IMR-90 (cell line): ENCODE data around the gene KPNA2. TPM values are rescaled to one million over a fixed set of nuclear protein-coding genes. Genes with fewer than 3 reads are reported as not detected.

Experiments used
- ATAC-seq: fragments of 200-7000 bp; cut with Tn5 transposase; 2 replicates; pipeline ENCODE4 v1.9.1; 2020; ENCODE audit warnings: low read depth, mild to moderate bottlenecking, moderate library complexity
- BruUV-seq: library from RNA; stranded (reverse); fragments of 400-500 nt; replicated peaks from 2 replicates; lab custom pipeline; 2021; lab: Mats Ljungman, UMichigan
- CTCF ChIA-PET: fragments of 300-600 bp; formaldehyde crosslinking; extraction: SDS; loops from one replicate; lab custom pipeline; 2021; ENCODE audit warnings: antibody characterized with exemption; lab: Yijun Ruan, JAX
- POLR2A ChIA-PET: fragments of 300-600 bp; sonication (Branson Sonifier 250); formaldehyde crosslinking; loops from one replicate; lab custom pipeline; 2022; ENCODE audit warnings: antibody characterized with exemption; ENCODE audit not compliant: unreplicated experiment; lab: Charles Lee
- DNase-seq: peaks from one replicate; pipeline ENCODE4 v3.0.0; 2013
- H2AFZ ChIP-seq: replicated peaks from 2 replicates; pipeline ENCODE3; 2013; ENCODE audit warnings: low read length, mild to moderate bottlenecking; ENCODE audit not compliant: poor library complexity
- H2AK5ac ChIP-seq: 2 replicates; pipeline ENCODE4 v1.6.1; 2013; ENCODE audit warnings: low read depth, low read length, inconsistent platforms
- H2AK9ac ChIP-seq: replicated peaks from 2 replicates; pipeline ENCODE3; 2013; ENCODE audit warnings: mild to moderate bottlenecking, low read depth, low read length, moderate library complexity; ENCODE audit not compliant: poor library complexity
- H2BK120ac ChIP-seq: 2 replicates; pipeline ENCODE4 v1.6.1; 2013; ENCODE audit warnings: low read depth, low read length, inconsistent platforms
- H2BK15ac ChIP-seq: 3 replicates; pipeline ENCODE4 v1.6.1; 2013; ENCODE audit warnings: low read depth, low read length, inconsistent platforms
- H2BK20ac ChIP-seq: 2 replicates; pipeline ENCODE4 v1.6.1; 2013; ENCODE audit warnings: low read depth, mild to moderate bottlenecking, inconsistent platforms, low read length, moderate library complexity
- H2BK5ac ChIP-seq: 2 replicates; pipeline ENCODE4 v1.6.1; 2013; ENCODE audit warnings: mild to moderate bottlenecking, low read depth, low read length, inconsistent platforms; ENCODE audit not compliant: poor library complexity, severe bottlenecking
- H3K14ac ChIP-seq: replicated peaks from 2 replicates; pipeline ENCODE4 v1.6.1; 2013; ENCODE audit warnings: low read depth, low read length, inconsistent platforms
- H3K18ac ChIP-seq: 2 replicates; pipeline ENCODE4 v1.6.1; 2013; ENCODE audit warnings: low read depth, low read length, control low read depth
- H3K23ac ChIP-seq: 2 replicates; pipeline ENCODE4 v1.6.1; 2013; ENCODE audit warnings: low read depth, low read length, inconsistent platforms
- H3K27ac ChIP-seq: 2 replicates; pipeline ENCODE4 v1.5.1; 2013; ENCODE audit warnings: mild to moderate bottlenecking, control low read depth, low read length; ENCODE audit not compliant: insufficient read depth
- H3K27me3 ChIP-seq: 2 replicates; pipeline ENCODE4 v1.6.1; 2013; ENCODE audit warnings: low read length; ENCODE audit not compliant: control insufficient read depth, insufficient read depth
- H3K36me3 ChIP-seq: 2 replicates; pipeline ENCODE4 v1.6.1; 2013; ENCODE audit warnings: low read length, mixed read lengths; ENCODE audit not compliant: control insufficient read depth, insufficient read depth
- H3K4ac ChIP-seq: 2 replicates; pipeline ENCODE4 v1.6.1; 2013; ENCODE audit warnings: low read depth, low read length, inconsistent platforms
- H3K4me1 ChIP-seq: 2 replicates; pipeline ENCODE4 v1.6.1; 2013; ENCODE audit warnings: low read length, mixed read lengths; ENCODE audit not compliant: control insufficient read depth, insufficient read depth
- H3K4me2 ChIP-seq: 2 replicates; pipeline ENCODE4 v1.6.1; 2013; ENCODE audit warnings: low read depth, mild to moderate bottlenecking, control low read depth, low read length, moderate library complexity
- H3K4me3 ChIP-seq: 2 replicates; pipeline ENCODE4 v1.5.1; 2013; ENCODE audit warnings: low read depth, mild to moderate bottlenecking, control low read depth, low read length, moderate library complexity; ENCODE audit not compliant: insufficient read depth
- H3K56ac ChIP-seq: 2 replicates; pipeline ENCODE4 v1.6.1; 2013; ENCODE audit warnings: low read length, inconsistent platforms; ENCODE audit not compliant: insufficient read depth; ENCODE audit errors: extremely low read depth
- H3K79me1 ChIP-seq, 2 experiments: 2 replicates each; pipeline ENCODE4 v1.6.1; 2013; ENCODE audit warnings: low read length in 2 of 2, inconsistent platforms in 1 of 2, low read depth in 1 of 2
- H3K9ac ChIP-seq: 2 replicates; pipeline ENCODE4 v1.6.1; 2013; ENCODE audit warnings: low read depth, low read length, control low read depth
- H3K9me1 ChIP-seq: 2 replicates; pipeline ENCODE4 v1.6.1; 2013; ENCODE audit warnings: low read length, inconsistent platforms; ENCODE audit not compliant: insufficient read depth
- H3K9me3 ChIP-seq: 2 replicates; pipeline ENCODE4 v1.6.1; 2013; ENCODE audit warnings: low read length; ENCODE audit not compliant: control insufficient read depth, insufficient read depth
- H4K20me1 ChIP-seq: 2 replicates; pipeline ENCODE4 v1.6.1; 2013; ENCODE audit warnings: low read length, inconsistent platforms; ENCODE audit not compliant: insufficient read depth
- H4K5ac ChIP-seq: 2 replicates; pipeline ENCODE4 v1.6.1; 2013; ENCODE audit warnings: mild to moderate bottlenecking, low read depth, low read length, control low read depth
- H4K8ac ChIP-seq, 2 experiments: 2 replicates each; pipeline ENCODE4 v1.6.1; 2013; ENCODE audit warnings: low read depth in 2 of 2, low read length in 2 of 2, control low read depth in 1 of 2, inconsistent platforms in 1 of 2
- H4K91ac ChIP-seq: 2 replicates; pipeline ENCODE4 v1.6.1; 2013; ENCODE audit warnings: low read depth, low read length, inconsistent platforms; ENCODE audit not compliant: insufficient read depth
- MAFK ChIP-seq: IDR thresholded peaks from 2 replicates; pipeline ENCODE4 v1.6.1; 2012; ENCODE audit warnings: low read depth, low read length, improper control_type of control experiment
- MAZ ChIP-seq: IDR thresholded peaks from 2 replicates; pipeline ENCODE4 v1.6.1; 2012; ENCODE audit warnings: low read depth, mild to moderate bottlenecking, low read length, improper control_type of control experiment, moderate library complexity, borderline replicate concordance
- RCOR1 ChIP-seq: IDR thresholded peaks from 2 replicates; pipeline ENCODE4 v1.6.1; 2012; ENCODE audit warnings: mild to moderate bottlenecking, low read length, improper control_type of control experiment; ENCODE audit not compliant: insufficient replicate concordance
- WGBS, 2 experiments: methylation state at CpG; one replicate each; pipeline versions ENCODE4 v1.1.5 to v1.1.7; 2013; ENCODE audit warnings: missing lambda C conversion rate in 2 of 2; ENCODE audit not compliant: insufficient read length in 1 of 2; ENCODE audit errors: extremely low coverage in 2 of 2; 5-methylcytosine and 5-hydroxymethylcytosine counted together
- dilution Hi-C: fragments of 300-500 bp; cut with HindIII; formaldehyde crosslinking; loops from one replicate; pipeline ENCODE4 v1.14.3; 2018; ENCODE audit warnings: low sequenced_read_pairs; ENCODE audit not compliant: unreplicated experiment
- in situ Hi-C: fragments of 300-500 bp; cut with MboI; formaldehyde crosslinking; loops from 3 replicates; pipeline ENCODE4 v1.14.3; 2019; ENCODE audit warnings: low sequenced_read_pairs, inconsistent platforms, mixed read lengths
- intact Hi-C: fragments of 100-400 bp; cut with micrococcal nuclease; formaldehyde crosslinking; loops from 2 replicates; pipeline ENCODE4 v1.10.0; 2022
- polyA plus RNA-seq, 3 experiments: library from polyadenylated mRNA; depleted of rRNA; stranded (reverse); fragments of >200 nt; gene quantifications; 2 replicates each; pipeline ENCODE4 v1.2.3, GENCODE V29; 2012; ENCODE audit warnings: low replicate concordance in 1 of 3
- total RNA-seq: library from RNA; depleted of rRNA; stranded (reverse); fragments of >200 nt; gene quantifications from 2 replicates; pipeline ENCODE4 v1.2.3, GENCODE V29; 2012
- TF ChIP-seq, protein P1 (sequence below): fragments of 150-350 bp; IDR thresholded peaks from 2 replicates; pipeline ENCODE4 v1.6.1; 2016; ENCODE audit warnings: low read depth, mild to moderate bottlenecking, low read length, moderate library complexity, borderline replicate concordance
- TF ChIP-seq, protein P2 (sequence below): conservative IDR thresholded peaks from 2 replicates; pipeline ENCODE4 v1.5.1; 2012; ENCODE audit warnings: mild to moderate bottlenecking, low read depth, low read length, improper control_type of control experiment

Gene KPNA2
- total and polyA plus RNA-seq, 2 of the 4 experiments (the other 2 are of a cell fraction), result 135 to 262 TPM

DNA sequence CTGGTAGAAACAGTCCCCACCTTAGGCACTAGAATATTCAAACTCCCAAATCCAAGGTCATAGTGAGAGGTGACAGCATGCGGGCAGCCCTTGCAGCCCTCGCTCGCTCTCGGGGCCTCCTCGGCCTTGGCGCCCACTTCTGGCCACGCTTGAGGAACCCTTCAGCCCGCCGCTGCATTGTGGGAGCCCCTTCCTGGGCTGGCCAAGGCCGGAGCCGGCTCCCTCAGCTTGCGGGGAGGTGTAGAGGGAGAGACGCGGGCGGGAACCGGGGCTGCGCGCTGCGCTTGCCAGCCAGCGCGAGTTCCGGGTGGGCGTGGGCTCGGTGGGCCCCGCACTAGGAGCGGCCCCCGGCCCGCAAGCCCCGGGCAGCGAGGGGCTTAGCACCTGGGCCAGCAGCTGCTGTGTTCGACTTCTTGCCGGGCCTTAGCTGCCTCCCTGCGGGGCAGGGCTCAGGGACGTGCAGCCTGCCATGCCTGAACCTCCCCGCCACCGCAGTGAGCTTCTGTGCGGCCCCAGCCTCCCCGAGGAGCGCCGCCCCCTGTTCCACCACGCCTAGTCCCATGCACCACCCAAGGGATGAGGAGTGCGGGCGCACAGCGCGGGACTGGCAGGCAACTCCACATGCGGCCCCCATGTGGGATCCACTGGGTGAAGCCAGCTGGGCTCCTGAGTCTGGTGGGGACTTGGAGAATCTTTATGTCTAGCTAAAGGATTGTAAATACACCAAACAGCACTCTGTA lies 45.0 kb downstream of the KPNA2 start:
- ChIA-PET CTCF (interaction anchor here (1.1 kb wide), 1 partner anchor 10 kb away, joined by 3 read pairs; no protein-coding TSS in a partner anchor), POLR2A (no interaction called here)
- intact Hi-C loops, result no loop called here
- Histone ChIP-seq H2AK5ac (no peak overlapping the region), H2BK5ac (no peak overlapping the region), H3K4me3 (no peak overlapping the region), H2AFZ (no peak overlapping the region), H3K4ac (no peak overlapping the region), H2BK15ac (no peak overlapping the region), H2BK20ac (no peak overlapping the region), H4K91ac (no peak overlapping the region), H4K20me1 (no peaks in the 10 kb centered on the region), H3K56ac (no peak overlapping the region), H3K27me3 (no peaks in the 10 kb centered on the region), H3K14ac (no peak overlapping the region), H3K4me1 (peaks cover 4% of the 10 kb centered on the region; the same call in 1 of the 2 replicates), H3K23ac (no peak overlapping the region), H3K79me1 (no peaks in the 10 kb centered on the region), H4K5ac (no peak overlapping the region), H4K8ac (no peak overlapping the region), H3K9me1 (no peaks in the 10 kb centered on the region), H3K9ac (no peak overlapping the region), H2BK120ac (no peak overlapping the region), H3K4me2 (no peak overlapping the region), H3K36me3 (no peaks in the 10 kb centered on the region), H3K27ac (no peak overlapping the region), H3K9me3 (no peaks in the 10 kb centered on the region), H3K18ac (no peak overlapping the region), H2AK9ac (no peak overlapping the region)
- ATAC-seq (no peak), DNase-seq (no peak)
- 94% methylated on average over 15 of the region's 46 CpGs; no CpG with 5 or more reads in 1 of the 2 experiments for WGBS, 2 experiments
- no TSS peak for BruUV-seq
- in situ Hi-C loops, result no loop called here
- dilution Hi-C loops, result no loop called here
- TF ChIP-seq, protein P1, sequence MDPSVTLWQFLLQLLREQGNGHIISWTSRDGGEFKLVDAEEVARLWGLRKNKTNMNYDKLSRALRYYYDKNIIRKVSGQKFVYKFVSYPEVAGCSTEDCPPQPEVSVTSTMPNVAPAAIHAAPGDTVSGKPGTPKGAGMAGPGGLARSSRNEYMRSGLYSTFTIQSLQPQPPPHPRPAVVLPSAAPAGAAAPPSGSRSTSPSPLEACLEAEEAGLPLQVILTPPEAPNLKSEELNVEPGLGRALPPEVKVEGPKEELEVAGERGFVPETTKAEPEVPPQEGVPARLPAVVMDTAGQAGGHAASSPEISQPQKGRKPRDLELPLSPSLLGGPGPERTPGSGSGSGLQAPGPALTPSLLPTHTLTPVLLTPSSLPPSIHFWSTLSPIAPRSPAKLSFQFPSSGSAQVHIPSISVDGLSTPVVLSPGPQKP, result no peak
- TF ChIP-seq, protein P2, sequence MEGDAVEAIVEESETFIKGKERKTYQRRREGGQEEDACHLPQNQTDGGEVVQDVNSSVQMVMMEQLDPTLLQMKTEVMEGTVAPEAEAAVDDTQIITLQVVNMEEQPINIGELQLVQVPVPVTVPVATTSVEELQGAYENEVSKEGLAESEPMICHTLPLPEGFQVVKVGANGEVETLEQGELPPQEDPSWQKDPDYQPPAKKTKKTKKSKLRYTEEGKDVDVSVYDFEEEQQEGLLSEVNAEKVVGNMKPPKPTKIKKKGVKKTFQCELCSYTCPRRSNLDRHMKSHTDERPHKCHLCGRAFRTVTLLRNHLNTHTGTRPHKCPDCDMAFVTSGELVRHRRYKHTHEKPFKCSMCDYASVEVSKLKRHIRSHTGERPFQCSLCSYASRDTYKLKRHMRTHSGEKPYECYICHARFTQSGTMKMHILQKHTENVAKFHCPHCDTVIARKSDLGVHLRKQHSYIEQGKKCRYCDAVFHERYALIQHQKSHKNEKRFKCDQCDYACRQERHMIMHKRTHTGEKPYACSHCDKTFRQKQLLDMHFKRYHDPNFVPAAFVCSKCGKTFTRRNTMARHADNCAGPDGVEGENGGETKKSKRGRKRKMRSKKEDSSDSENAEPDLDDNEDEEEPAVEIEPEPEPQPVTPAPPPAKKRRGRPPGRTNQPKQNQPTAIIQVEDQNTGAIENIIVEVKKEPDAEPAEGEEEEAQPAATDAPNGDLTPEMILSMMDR, result no peak
- no peak for TF ChIP-seq MAZ
- no peak for TF ChIP-seq RCOR1
- TF ChIP-seq MAFK, result no peak
